HG03045 (cell line): ENCODE data around the gene ARHGAP8.

ENCODE experiments used
- ATAC-seq: cut with Tn5 transposase; IDR thresholded peaks from one replicate; pipeline ENCODE4 v1.9.1; 2021; ENCODE audit warnings: mild to moderate bottlenecking, moderate library complexity; ENCODE audit not compliant: unreplicated experiment

The ARHGAP8 gene

GRCh38 chr22:44752285-44753188, at the start of gene ARHGAP8:
Gene ARHGAP8, plus strand, starts transcription at chr22:44752575. Its CDS starts 33,953 bp downstream, at chr22:44786528.
- ATAC-seq, result no peak

- ATAC-seq, result no peak
Measured at GRCh38 chr22:44703255-44703870, 49.0 kb upstream of the ARHGAP8 start.

- ATAC-seq, result no peak
Measured at GRCh38 chr22:44704159-44705021, 48.0 kb upstream of the ARHGAP8 start.

- no peak for ATAC-seq
Measured at GRCh38 chr22:44705022-44705297, 47.4 kb upstream of the ARHGAP8 start.

- no peak for ATAC-seq
Measured at GRCh38 chr22:44706488-44706887, 45.9 kb upstream of the ARHGAP8 start.

GRCh38 chr22:44707178-44707577, 45.2 kb upstream of the ARHGAP8 start:
- ATAC-seq, result no peak

GRCh38 chr22:44707752-44708151, 44.6 kb upstream of the ARHGAP8 start:
- ATAC-seq, result no peak

GRCh38 chr22:44709881-44710392, 42.4 kb upstream of the ARHGAP8 start:
- no peak for ATAC-seq

GRCh38 chr22:44710474-44711240, 41.7 kb upstream of the ARHGAP8 start:
- ATAC-seq, result no peak

- ATAC-seq, result no peak
Measured at GRCh38 chr22:44711241-44711560, 41.2 kb upstream of the ARHGAP8 start.

GRCh38 chr22:44711690-44712555, 40.5 kb upstream of the ARHGAP8 start:
- no peak for ATAC-seq

- ATAC-seq, result no peak
Measured at GRCh38 chr22:44712962-44713361, 39.4 kb upstream of the ARHGAP8 start.

- no peak for ATAC-seq
Measured at GRCh38 chr22:44714703-44715350, 37.5 kb upstream of the ARHGAP8 start.

- no peak for ATAC-seq
Measured at GRCh38 chr22:44718418-44718817, 34.0 kb upstream of the ARHGAP8 start.

- no peak for ATAC-seq
Measured at GRCh38 chr22:44719586-44720368, 32.6 kb upstream of the ARHGAP8 start.

GRCh38 chr22:44721213-44721612, 31.2 kb upstream of the ARHGAP8 start:
- ATAC-seq, result no peak

GRCh38 chr22:44722611-44723010, 29.8 kb upstream of the ARHGAP8 start:
- ATAC-seq, result no peak

- no peak for ATAC-seq
Measured at GRCh38 chr22:44723801-44724200, 28.6 kb upstream of the ARHGAP8 start.
